CD4-positive, alpha-beta T cell (primary cell): ENCODE data around the gene DLX3. TPM values are rescaled to one million over a fixed set of nuclear protein-coding genes. Genes with fewer than 3 reads are reported as not detected.
A peak's percentile ranks its signal among the peaks of the same experiment; 100 is the strongest.

Experiments used
- ATAC-seq: fragments of 200-7000 bp; cut with Tn5 transposase; one replicate; pipeline ENCODE4 v1.10.0; 2022; ENCODE audit warnings: mild to moderate bottlenecking; ENCODE audit not compliant: poor library complexity
- CTCF ChIA-PET: fragments of 350-600 bp; sonication (Branson Sonifier 250); formaldehyde crosslinking; loops from one replicate; lab custom pipeline; 2021; ENCODE audit warnings: antibody characterized with exemption, inconsistent platforms; lab: Charles Lee
- POLR2A ChIA-PET: fragments of 350-600 bp; sonication (Branson Sonifier 250); formaldehyde crosslinking; loops from one replicate; lab custom pipeline; 2021; ENCODE audit warnings: antibody characterized with exemption, inconsistent platforms; lab: Charles Lee
- DNase-seq, 14 experiments: peaks; one replicate each; pipeline ENCODE4 v3.0.0-alpha.2; 2013 to 2020; ENCODE audit warnings: mixed read lengths in 2 of 14
- H3K27ac ChIP-seq, 2 donors: one replicate each; pipeline versions ENCODE4 v1.5.1 to v1.7.0; 2013; ENCODE audit warnings: low read length in 2 of 2, low read depth in 1 of 2, mild to moderate bottlenecking in 1 of 2
- H3K27me3 ChIP-seq, 2 experiments: 1 replicate in 1 of 2; 2 replicates in 1 of 2; pipeline versions ENCODE4 v1.6.1 to v1.7.0; 2013; ENCODE audit warnings: low read length in 2 of 2, control low read depth in 1 of 2, mild to moderate bottlenecking in 1 of 2, moderate library complexity in 1 of 2; ENCODE audit not compliant: insufficient read depth in 2 of 2, control insufficient read depth in 1 of 2
- H3K36me3 ChIP-seq: one replicate; pipeline ENCODE4 v1.6.1; 2013; ENCODE audit warnings: low read length, control low read depth; ENCODE audit not compliant: insufficient read depth
- H3K4me1 ChIP-seq: one replicate; pipeline ENCODE4 v1.6.1; 2013; ENCODE audit warnings: low read length, control low read depth; ENCODE audit not compliant: insufficient read depth
- H3K4me3 ChIP-seq: one replicate; pipeline ENCODE4 v1.5.1; 2013; ENCODE audit warnings: mild to moderate bottlenecking, low read length, moderate library complexity
- H3K9me3 ChIP-seq, 2 experiments: 1 replicate in 1 of 2; 2 replicates in 1 of 2; pipeline versions ENCODE4 v1.6.1 to v1.7.0; 2013; ENCODE audit warnings: low read length in 2 of 2, mild to moderate bottlenecking in 2 of 2, control low read depth in 1 of 2, moderate library complexity in 1 of 2; ENCODE audit not compliant: control insufficient read depth in 1 of 2, insufficient read depth in 1 of 2
- H3K27ac Mint-ChIP-seq: one replicate; pipeline ENCODE4 v1.8.0; 2020; ENCODE audit warnings: mixed read lengths
- H3K27me3 Mint-ChIP-seq: one replicate; pipeline ENCODE4 v1.8.0; 2021; ENCODE audit warnings: mixed read lengths
- H3K36me3 Mint-ChIP-seq: one replicate; pipeline ENCODE4 v1.8.0; 2021; ENCODE audit warnings: low read depth, mixed read lengths
- H3K4me1 Mint-ChIP-seq: one replicate; pipeline ENCODE4 v1.8.0; 2021; ENCODE audit warnings: low read depth, mixed read lengths
- H3K4me3 Mint-ChIP-seq: one replicate; pipeline ENCODE4 v1.8.0; 2020; ENCODE audit warnings: mild to moderate bottlenecking, mixed read lengths
- H3K9me3 Mint-ChIP-seq: one replicate; pipeline ENCODE4 v1.8.0; 2020; ENCODE audit warnings: mixed read lengths
- CTCF ChIP-seq: fragments of 200-600 bp; IDR thresholded peaks from one replicate; pipeline ENCODE4 v1.8.0; 2022; ENCODE audit warnings: antibody characterized with exemption, mild to moderate bottlenecking
- intact Hi-C, 2 experiments: fragments of 100-400 bp; cut with DNase I in 1 of 2; cut with micrococcal nuclease in 1 of 2; formaldehyde crosslinking; loops; one replicate each; pipeline versions ENCODE4 v1.15.1 to v1.9.0; 2023 to 2025; cut with DNase I, micrococcal nuclease
- total RNA-seq, 174 experiments: library from RNA in 2 of 174; stranded (reverse) in 2 of 174; gene quantifications; one replicate each; pipeline ENCODE4 v1.2.3 and lab custom pipeline; 2021 to 2026

Gene DLX3
- total RNA-seq, 2 experiments from 2014 or later: not detected

GRCh38 chr17:49992191-49992932 is 2.7 kb downstream of the DLX3 start:
- no peak overlapping the region for H3K27ac Mint-ChIP-seq
- TF ChIP-seq CTCF: no peak
- no peak overlapping the region for H3K4me3 ChIP-seq
- no peaks in the 10 kb centered on the region for H3K9me3 Mint-ChIP-seq
- H3K27ac ChIP-seq: no peak overlapping the region
- peaks cover 45% of the 10 kb centered on the region for H3K4me1 ChIP-seq
- peak overlapping the region; percentile 82 for H3K4me3 Mint-ChIP-seq
- peaks cover 89% of the 10 kb centered on the region for H3K27me3 Mint-ChIP-seq
- no peaks in the 10 kb centered on the region for H3K36me3 ChIP-seq
- peaks cover 0 to 15% of the 10 kb centered on the region in 2 experiments for H3K9me3 ChIP-seq
- no peak for DNase-seq
- CTCF ChIA-PET: no interaction called here
- POLR2A ChIA-PET: no interaction called here
- peaks cover 36% of the 10 kb centered on the region for H3K4me1 Mint-ChIP-seq
- intact Hi-C loops: loop anchor here (10.0 kb wide), 2 partner anchors 288 to 298 kb away; partner anchors contain the start of gene SLC35B1 (in 1 of the 2)
- H3K36me3 Mint-ChIP-seq: no peaks in the 10 kb centered on the region
- peaks cover 71 to 87% of the 10 kb centered on the region in 2 experiments for H3K27me3 ChIP-seq
- ATAC-seq: no peak

GRCh38 chr17:49991409-49991808 is 3.6 kb downstream of the DLX3 start:
- Mint-ChIP-seq H3K9me3 (no peaks in the 10 kb centered on the region), H3K4me3 (no peak overlapping the region), H3K27me3 (peaks cover 91% of the 10 kb centered on the region), H3K4me1 (peaks cover 32% of the 10 kb centered on the region), H3K27ac (no peak overlapping the region), H3K36me3 (no peaks in the 10 kb centered on the region)
- Histone ChIP-seq H3K4me3 (no peak overlapping the region), H3K27ac (no peak overlapping the region), H3K9me3 (peaks cover 0 to 15% of the 10 kb centered on the region in 2 experiments), H3K4me1 (peaks cover 37% of the 10 kb centered on the region), H3K36me3 (no peaks in the 10 kb centered on the region), H3K27me3 (peaks cover 71 to 90% of the 10 kb centered on the region in 2 experiments)
- DNase-seq (no peak), ATAC-seq (no peak)
- ChIA-PET POLR2A (no interaction called here), CTCF (no interaction called here)
- intact Hi-C loops: loop anchor here (10.0 kb wide), 2 partner anchors 287 to 297 kb away; partner anchors contain the start of gene SLC35B1 (in 1 of the 2)
- no peak for TF ChIP-seq CTCF

GRCh38 chr17:49990921-49991320 is 4.1 kb downstream of the DLX3 start:
- Mint-ChIP-seq H3K9me3 (no peaks in the 10 kb centered on the region), H3K4me3 (peak overlapping the region; percentile 34), H3K27me3 (peaks cover 90% of the 10 kb centered on the region), H3K27ac (no peak overlapping the region), H3K36me3 (no peaks in the 10 kb centered on the region), H3K4me1 (peaks cover 27% of the 10 kb centered on the region)
- CTCF ChIA-PET: no interaction called here
- peak in 1 of 14 experiments; percentile 5 for DNase-seq
- no peak overlapping the region for H3K4me3 ChIP-seq
- H3K4me1 ChIP-seq: peaks cover 32% of the 10 kb centered on the region
- ATAC-seq: no peak
- POLR2A ChIA-PET: no interaction called here
- H3K9me3 ChIP-seq: peaks cover 0 to 15% of the 10 kb centered on the region in 2 experiments
- intact Hi-C loops: loop anchor here (10.0 kb wide), 2 partner anchors 286 to 296 kb away; partner anchors contain the start of gene SLC35B1 (in 1 of the 2)
- no peak for TF ChIP-seq CTCF
- peaks cover 71 to 87% of the 10 kb centered on the region in 2 experiments for H3K27me3 ChIP-seq
- H3K36me3 ChIP-seq: no peaks in the 10 kb centered on the region
- H3K27ac ChIP-seq: no peak overlapping the region
